Measurements from ENCODE around the gene ELOVL2.

DNA sequence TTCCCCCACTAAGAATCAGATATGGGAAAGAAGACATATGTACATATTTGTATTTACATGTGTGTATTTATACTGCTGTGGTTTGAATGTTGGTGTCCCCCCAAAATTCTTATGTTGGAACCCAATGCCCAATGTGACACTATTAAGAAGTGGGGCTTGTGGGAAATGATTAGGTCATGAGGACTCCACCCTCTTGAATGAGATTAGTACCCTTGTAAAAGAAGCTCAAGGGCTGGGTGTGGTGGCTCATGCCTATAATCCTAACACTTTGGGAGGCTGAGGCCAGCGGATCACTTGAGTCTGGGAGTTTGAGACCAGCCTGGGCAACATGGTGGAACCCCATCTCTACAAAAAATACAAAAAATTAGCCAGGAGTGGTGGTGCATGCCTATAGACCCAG is 45.6 kb upstream of the ELOVL2 start:
- TF ChIP-seq POLR2A (IDR thresholded peaks at IDR 0.05) (no peak), CTCF (IDR thresholded peaks at IDR 0.05) (no peak), POLR2AphosphoS5 (IDR thresholded peaks at IDR 0.05) (no peak)
